Endothelial cell of umbilical vein (primary cell): ENCODE measurements around the gene DCAF4. TPM values are rescaled to one million over a fixed set of nuclear protein-coding genes. Genes with fewer than 3 reads are reported as not detected.

ENCODE experiments used
- BruUV-seq: library from RNA; stranded (reverse); fragments of 400-500 nt; replicated peaks from 2 replicates; lab custom pipeline; 2021; lab: Mats Ljungman, UMichigan
- CTCF ChIA-PET: fragments of 300-600, 350-600 bp; sonication (Branson Sonifier 250); formaldehyde crosslinking; loops from one replicate; lab custom pipeline; 2021; ENCODE audit warnings: antibody characterized with exemption, inconsistent platforms; lab: Charles Lee
- POLR2A ChIA-PET: fragments of 300-600, 350-600 bp; sonication (Branson Sonifier 250); formaldehyde crosslinking; loops from one replicate; lab custom pipeline; 2021; ENCODE audit warnings: antibody characterized with exemption, inconsistent platforms; lab: Charles Lee
- DNase-seq: peaks from one replicate; pipeline ENCODE4 v3.0.0-alpha.2; 2011; ENCODE audit warnings: low read depth, low spot score
- FAIRE-seq: peaks from 2 replicates; lab custom pipeline; 2011; peaks lifted over from hg19 to GRCh38; lab: Jason Lieb, UNC
- H2AFZ ChIP-seq: 2 replicates; pipeline ENCODE4 v1.6.0; 2012; ENCODE audit warnings: low read depth, low read length, control low read depth, inconsistent platforms
- H3K27ac ChIP-seq: 2 replicates; pipeline ENCODE4 v1.5.1; 2011; ENCODE audit warnings: low read depth, mild to moderate bottlenecking, control low read depth, low read length, moderate library complexity; ENCODE audit not compliant: insufficient read depth
- H3K27me3 ChIP-seq, 2 experiments: 2 replicates each; pipeline versions ENCODE4 v1.6.0 to v1.6.1; 2011; ENCODE audit warnings: low read length in 2 of 2, mixed read lengths in 1 of 2; ENCODE audit not compliant: control insufficient read depth in 2 of 2, insufficient read depth in 2 of 2
- H3K36me3 ChIP-seq, 2 experiments: 2 replicates in 1 of 2; 3 replicates in 1 of 2; pipeline ENCODE4 v1.5.1; 2011; ENCODE audit warnings: low read length in 2 of 2, mild to moderate bottlenecking in 1 of 2, moderate library complexity in 1 of 2; ENCODE audit not compliant: control insufficient read depth in 2 of 2, insufficient read depth in 2 of 2; ENCODE audit errors: extremely low read depth in 1 of 2
- H3K4me1 ChIP-seq: 3 replicates; pipeline ENCODE4 v1.5.1; 2011; ENCODE audit warnings: mild to moderate bottlenecking, low read length; ENCODE audit not compliant: control insufficient read depth, insufficient read depth; ENCODE audit errors: extremely low read depth
- H3K4me2 ChIP-seq: 2 replicates; pipeline ENCODE4 v1.6.1; 2011; ENCODE audit warnings: low read length, control low read depth, mixed read lengths; ENCODE audit not compliant: insufficient read depth
- H3K4me3 ChIP-seq, 3 experiments: fragments of 200-600 bp in 1 of 3; sonication (generic), shearing (Covaris generic) in 1 of 3; replicated peaks in 1 of 3; 2 replicates each; pipeline ENCODE4 v1.5.1; 2011 to 2016; ENCODE audit warnings: control low read depth in 3 of 3, low read length in 3 of 3, mild to moderate bottlenecking in 2 of 3, inconsistent platforms in 1 of 3, low read depth in 1 of 3, moderate library complexity in 1 of 3; ENCODE audit not compliant: insufficient read depth in 1 of 3
- H3K79me2 ChIP-seq: 2 replicates; pipeline ENCODE4 v1.6.0; 2012; ENCODE audit warnings: low read length, inconsistent platforms; ENCODE audit not compliant: control insufficient read depth, insufficient read depth
- H3K9ac ChIP-seq: replicated peaks from 2 replicates; pipeline ENCODE3; 2011; ENCODE audit warnings: low read length, control low read depth; ENCODE audit not compliant: insufficient read depth; ENCODE audit errors: extremely low read depth
- H3K9me1 ChIP-seq: replicated peaks from 3 replicates; pipeline ENCODE4 v1.6.0; 2011; ENCODE audit warnings: mild to moderate bottlenecking, low read length; ENCODE audit not compliant: control insufficient read depth, insufficient read depth; ENCODE audit errors: extremely low read depth
- H3K9me3 ChIP-seq: replicated peaks from 2 replicates; pipeline ENCODE4 v1.5.1; 2012; ENCODE audit warnings: low read length, inconsistent platforms; ENCODE audit not compliant: control insufficient read depth, insufficient read depth
- H4K20me1 ChIP-seq: replicated peaks from 2 replicates; pipeline ENCODE3; 2011; ENCODE audit warnings: mild to moderate bottlenecking, low read length; ENCODE audit not compliant: control insufficient read depth, insufficient read depth; ENCODE audit errors: extremely low read depth
- CTCF ChIP-seq, 2 donors: IDR thresholded peaks; 1 replicate in 1 of 2; 2 replicates in 1 of 2; pipeline ENCODE4 v1.5.1; 2011; ENCODE audit warnings: low read length in 2 of 2, mild to moderate bottlenecking in 2 of 2, moderate library complexity in 2 of 2, control low read depth in 1 of 2, inconsistent platforms in 1 of 2, low read depth in 1 of 2; ENCODE audit not compliant: insufficient read depth in 1 of 2; ENCODE audit errors: extremely low read depth in 1 of 2
- EZH2 ChIP-seq: IDR thresholded peaks from 2 replicates; pipeline ENCODE4 v1.6.1; 2012; ENCODE audit warnings: borderline replicate concordance, low read depth, mild to moderate bottlenecking, moderate library complexity, low read length, inconsistent platforms; ENCODE audit not compliant: severe bottlenecking
- FOS ChIP-seq: IDR thresholded peaks from 2 replicates; pipeline ENCODE4 v1.6.1; 2011; ENCODE audit warnings: mild to moderate bottlenecking, low read length, moderate library complexity, borderline replicate concordance; ENCODE audit not compliant: insufficient read depth
- GATA2 ChIP-seq: IDR thresholded peaks from 2 replicates; pipeline ENCODE4 v1.7.0; 2011; ENCODE audit warnings: low read depth, mild to moderate bottlenecking, moderate library complexity, mixed read lengths, low read length; ENCODE audit not compliant: insufficient read length, insufficient read depth
- JUN ChIP-seq: IDR thresholded peaks from 2 replicates; pipeline ENCODE4 v1.6.1; 2011; ENCODE audit warnings: borderline replicate concordance, low read depth; ENCODE audit not compliant: insufficient read length, insufficient read depth
- MYC ChIP-seq: IDR thresholded peaks from one replicate; pipeline ENCODE4 v1.6.1; 2011; ENCODE audit warnings: mild to moderate bottlenecking, low read depth, low read length
- POLR2A ChIP-seq: IDR thresholded peaks from 2 replicates; pipeline ENCODE4 v1.6.1; 2012; ENCODE audit warnings: low read depth, mild to moderate bottlenecking, control low read depth, low read length
- POLR2AphosphoS5 ChIP-seq: IDR thresholded peaks from 2 replicates; pipeline ENCODE4 v1.6.1; 2012; ENCODE audit warnings: low read depth, mild to moderate bottlenecking, control low read depth, low read length, moderate library complexity; ENCODE audit not compliant: insufficient read depth
- dilution Hi-C: fragments of 300-500 bp; cut with MboI; formaldehyde crosslinking; loops from one replicate; pipeline ENCODE4 v1.15.0; 2019; ENCODE audit warnings: low sequenced_read_pairs; ENCODE audit not compliant: extremely low pct_ligation_motif_present
- intact Hi-C: fragments of 100-400 bp; cut with micrococcal nuclease; formaldehyde crosslinking; loops from one replicate; pipeline ENCODE4 v1.10.0; 2022
- polyA plus RNA-seq, 4 experiments: library from polyadenylated mRNA; depleted of rRNA in 3 of 4; stranded (reverse) in 3 of 4; unstranded in 1 of 4; fragments of >200 nt; gene quantifications; 2 replicates each; pipeline versions ENCODE4 v1.2.1 to v1.2.3, GENCODE V29; 2011 to 2012; ENCODE audit warnings: missing spikeins in 1 of 4
- total RNA-seq: library from RNA; stranded (reverse); gene quantifications from 2 replicates; pipeline ENCODE4 v1.2.3, GENCODE V29; 2021
- TF ChIP-seq, protein P1 (sequence below): IDR thresholded peaks from 2 replicates; pipeline ENCODE4 v1.6.1; 2011; ENCODE audit not compliant: insufficient read depth, insufficient read length

DCAF4 gene
- total and polyA plus RNA-seq, 2 donors (not counting 3 experiments of a cell fraction or from before 2014, with no cell fraction given): 8.6 to 15.8 TPM

GRCh38 chr14:72892879-72893635 lies 33.2 kb upstream of the DCAF4 start:
- TF ChIP-seq POLR2A: no peak
- no peak for TF ChIP-seq MYC
- TF ChIP-seq CTCF (IDR thresholded peaks at IDR 0.05; ENCODE audit: extremely low read depth in 1 of 2, insufficient read depth in 1 of 2, low read depth in 1 of 2, low read length in 2 of 2): no peak
- no peak for TF ChIP-seq GATA2
- TF ChIP-seq EZH2: no peak
- no peak for TF ChIP-seq FOS
- TF ChIP-seq, protein P1, sequence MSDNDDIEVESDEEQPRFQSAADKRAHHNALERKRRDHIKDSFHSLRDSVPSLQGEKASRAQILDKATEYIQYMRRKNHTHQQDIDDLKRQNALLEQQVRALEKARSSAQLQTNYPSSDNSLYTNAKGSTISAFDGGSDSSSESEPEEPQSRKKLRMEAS: no peak
- TF ChIP-seq POLR2AphosphoS5: no peak
- TF ChIP-seq JUN: no peak
- peak; percentile 52 for DNase-seq
- dilution Hi-C loops (no loop called here), intact Hi-C loops (loop anchor here (1.0 kb wide), 1 partner anchor 9 kb away; no protein-coding TSS in a partner anchor)
- Histone ChIP-seq H3K9ac (peak overlapping the region; percentile 72), H3K9me1 (no peaks in the 10 kb centered on the region), H3K27me3 (no peaks in the 10 kb centered on the region), H3K4me1 (peaks cover 27% of the 10 kb centered on the region), H3K4me2 (peak overlapping the region; percentile 89), H3K79me2 (peaks cover 28% of the 10 kb centered on the region), H3K27ac (peak overlapping the region; percentile 66), H2AFZ (peak overlapping the region; percentile 92), H4K20me1 (no peaks in the 10 kb centered on the region), H3K9me3 (no peaks in the 10 kb centered on the region), H3K36me3 (no peaks in the 10 kb centered on the region), H3K4me3 (peak overlapping the region; percentile 72 to 99 (median 92))
- ChIA-PET CTCF (interaction anchor here (0.7 to 4.6 kb wide), 14 partner anchors 9 to 379 kb away, joined by 3 to 59 read pairs (median 5); no protein-coding TSS in a partner anchor), POLR2A (interaction anchor here (1.8 kb wide), 1 partner anchor 9 kb away, joined by 11 read pairs; no protein-coding TSS in a partner anchor)
- peak; percentile 66 for FAIRE-seq
- BruUV-seq: no TSS peak
